AG04450 (cell line): ENCODE measurements around the gene ENOSF1. TPM values are rescaled to one million over a fixed set of nuclear protein-coding genes. Genes with fewer than 3 reads are reported as not detected.
"Not testable (repeated sequence)": the region's sequence is repeated elsewhere in the genome, so short reads cannot be mapped to it uniquely, and the experiment has no call there.

ENCODE experiments used
- CTCF ChIA-PET: fragments of 300-600, 350-600 bp; formaldehyde crosslinking; extraction: SDS; loops from one replicate; lab custom pipeline; 2022; ENCODE audit warnings: antibody characterized with exemption, inconsistent platforms; lab: Charles Lee
- POLR2A ChIA-PET: fragments of 350-600 bp; formaldehyde crosslinking; extraction: SDS; loops from one replicate; lab custom pipeline; 2021; ENCODE audit warnings: antibody characterized with exemption, inconsistent platforms; lab: Yijun Ruan, JAX
- DNase-seq: peaks from one replicate; pipeline ENCODE4 v3.0.0-alpha.2; 2011; ENCODE audit warnings: low read depth, low spot score
- H3K27ac ChIP-seq: one replicate; pipeline ENCODE4 v1.5.1; 2012; ENCODE audit warnings: low read depth, low read length, control low read depth
- H3K27me3 ChIP-seq: one replicate; pipeline ENCODE4 v1.6.0; 2012; ENCODE audit warnings: low read length; ENCODE audit not compliant: control insufficient read depth, insufficient read depth
- H3K4me3 ChIP-seq: 2 replicates; pipeline ENCODE4 v1.5.1; 2011; ENCODE audit warnings: mild to moderate bottlenecking, low read depth, low read length, control low read depth
- H3K9me3 ChIP-seq: 2 replicates; pipeline ENCODE4 v1.5.1; 2012; ENCODE audit warnings: low read length; ENCODE audit not compliant: control insufficient read depth, insufficient read depth
- CTCF ChIP-seq: IDR thresholded peaks from 2 replicates; pipeline ENCODE4 v1.5.1; 2011; ENCODE audit warnings: low read depth, low read length, control low read depth, inconsistent platforms
- polyA minus RNA-seq: library from RNA; depleted of rRNA, polyadenylated mRNA; stranded (reverse); fragments of >200 nt; gene quantifications from 2 replicates; pipeline ENCODE4 v1.2.3, GENCODE V29; 2011; rRNA and poly(A)+ RNA removed
- polyA plus RNA-seq: library from polyadenylated mRNA; depleted of rRNA; stranded (reverse); fragments of >200 nt; gene quantifications from 2 replicates; pipeline ENCODE4 v1.2.3, GENCODE V29; 2011; rRNA removed

ENOSF1 gene
- polyA plus RNA-seq (10.9 and 13.1 TPM in 2 replicates), polyA minus RNA-seq (17.6 and 19.3 TPM in 2 replicates)

- Histone ChIP-seq H3K27ac (peak within 1 kb of the TSS; percentile 68), H3K9me3 (peaks cover 11% of the 10 kb centered on the region), H3K4me3 (peak within 1 kb of the TSS; percentile 74), H3K27me3 (no peaks in the 10 kb centered on the region)
- ChIA-PET POLR2A (interaction anchor here (0.6 to 1.3 kb wide), 4 partner anchors 10 to 256 kb away, joined by 4 to 6 read pairs (median 4); no protein-coding TSS in a partner anchor), CTCF (interaction anchor here (0.8 to 1.7 kb wide), 11 partner anchors 11 to 129 kb away, joined by 3 to 7 read pairs (median 4); no protein-coding TSS in a partner anchor)
- TF ChIP-seq CTCF = peak; percentile 63
- peak; percentile 10 for DNase-seq
Observed at GRCh38 chr18:712401-713134, at the start of gene ENOSF1. Gene ENOSF1, minus strand, starts transcription at chr18:712630. Its CDS starts 43 bp downstream, at chr18:712587.

- H3K27ac ChIP-seq, CTCF ChIA-PET, H3K27me3 ChIP-seq, DNase-seq, H3K9me3 ChIP-seq, H3K4me3 ChIP-seq, POLR2A ChIA-PET: not testable (repeated sequence)
Observed at GRCh38 chr18:759864-760263, 47.4 kb upstream of the ENOSF1 start.

- ChIA-PET POLR2A (no interaction called here), CTCF (interaction anchor here (0.8 kb wide), 1 partner anchor 75 kb away, joined by 7 read pairs; no protein-coding TSS in a partner anchor)
- Histone ChIP-seq H3K4me3 (no peak overlapping the region), H3K27ac (no peak overlapping the region), H3K9me3 (no peaks in the 10 kb centered on the region), H3K27me3 (no peaks in the 10 kb centered on the region)
- TF ChIP-seq CTCF = no peak
- no peak for DNase-seq
Observed at GRCh38 chr18:755506-755905, 43.1 kb upstream of the ENOSF1 start.

GRCh38 chr18:754656-755055, 42.2 kb upstream of the ENOSF1 start:
- ChIA-PET CTCF (interaction anchor here (0.6 to 3.7 kb wide), 5 partner anchors 12 to 85 kb away, joined by 3 to 19 read pairs (median 3); no protein-coding TSS in a partner anchor), POLR2A (interaction anchor here (0.6 kb wide), 1 partner anchor 87 kb away, joined by 5 read pairs; no protein-coding TSS in a partner anchor)
- Histone ChIP-seq H3K9me3 (no peaks in the 10 kb centered on the region), H3K4me3 (no peak overlapping the region), H3K27me3 (no peaks in the 10 kb centered on the region), H3K27ac (no peak overlapping the region)
- TF ChIP-seq CTCF = no peak
- no peak for DNase-seq

GRCh38 chr18:750456-750855, 38.0 kb upstream of the ENOSF1 start:
- CTCF ChIA-PET = interaction anchor here (0.7 to 1.6 kb wide), 2 partner anchors 80 to 89 kb away, joined by 5 to 8 read pairs; no protein-coding TSS in a partner anchor
- no peaks in the 10 kb centered on the region for H3K9me3 ChIP-seq
- no peak overlapping the region for H3K4me3 ChIP-seq
- DNase-seq = no peak
- TF ChIP-seq CTCF = no peak
- no peak overlapping the region for H3K27ac ChIP-seq
- H3K27me3 ChIP-seq = no peaks in the 10 kb centered on the region
- POLR2A ChIA-PET = no interaction called here
